ENCODE data around the gene TSPY3.
"Not testable (repeated sequence)": the region's sequence is repeated elsewhere in the genome, so short reads cannot be mapped to it uniquely, and the experiment has no call there.

TSPY3 gene, protein sequence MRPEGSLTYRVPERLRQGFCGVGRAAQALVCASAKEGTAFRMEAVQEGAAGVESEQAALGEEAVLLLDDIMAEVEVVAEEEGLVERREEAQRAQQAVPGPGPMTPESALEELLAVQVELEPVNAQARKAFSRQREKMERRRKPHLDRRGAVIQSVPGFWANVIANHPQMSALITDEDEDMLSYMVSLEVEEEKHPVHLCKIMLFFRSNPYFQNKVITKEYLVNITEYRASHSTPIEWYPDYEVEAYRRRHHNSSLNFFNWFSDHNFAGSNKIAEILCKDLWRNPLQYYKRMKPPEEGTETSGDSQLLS

DNA sequence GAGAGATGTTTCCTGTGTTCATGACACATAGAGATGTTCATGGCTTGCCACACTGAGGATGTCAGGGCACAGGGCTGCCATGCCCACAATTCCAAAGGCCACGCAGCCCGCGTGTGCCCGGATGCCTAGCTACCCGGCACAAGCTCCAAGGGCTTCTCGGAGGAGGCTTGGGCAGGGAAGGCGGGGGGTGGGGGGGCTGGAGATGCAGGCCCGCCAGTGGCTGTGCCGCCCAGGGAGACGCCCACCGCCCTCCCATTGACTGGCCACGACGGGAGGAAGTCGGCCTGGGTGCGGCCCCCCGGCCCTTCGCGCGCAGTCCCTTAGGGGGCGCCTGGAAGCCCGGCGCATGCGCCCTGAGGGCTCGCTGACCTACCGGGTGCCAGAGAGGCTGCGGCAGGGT lies at the start of gene TSPY3:
Gene TSPY3, plus strand, starts transcription at position 301 of the 400 bp plus-strand sequence. Its CDS starts 46 bp downstream, at position 347.
- DNase-seq (ENCODE audit: low spot score), result not testable (repeated sequence)

- DNase-seq (ENCODE audit: low spot score), result not testable (repeated sequence)
Measured at GRCh38 chrY:9357497-9357896, 40.7 kb upstream of the TSPY3 start, which contains the start of gene TSPY8. Gene TSPY8, plus strand, starts transcription at chrY:9357797. Its CDS starts 46 bp downstream, at chrY:9357843.

GRCh38 chrY:9396527-9396926 lies 1.7 kb upstream of the TSPY3 start:
- not testable (repeated sequence) for DNase-seq (ENCODE audit: low spot score)
